Activated naive CD4-positive, alpha-beta T cell treated with anti-CD3 and anti-CD28 coated beads for 36 hours (primary cell): ENCODE results near the gene CFAP52. TPM values are rescaled to one million over a fixed set of nuclear protein-coding genes. Genes with fewer than 3 reads are reported as not detected.
"Not testable (repeated sequence)": the region's sequence is repeated elsewhere in the genome, so short reads cannot be mapped to it uniquely, and the experiment has no call there.

Experiments used
- CTCF ChIA-PET: fragments of 350-600 bp; sonication (Branson Sonifier 250); formaldehyde crosslinking; loops from one replicate; lab custom pipeline; 2021; ENCODE audit warnings: antibody characterized with exemption; lab: Charles Lee
- DNase-seq: peaks from one replicate; pipeline ENCODE4 v3.0.0-alpha.2; 2020
- H3K27ac Mint-ChIP-seq: one replicate; pipeline ENCODE4 v1.8.0; 2021; ENCODE audit warnings: mild to moderate bottlenecking, mixed read lengths
- H3K27me3 Mint-ChIP-seq: one replicate; pipeline ENCODE4 v1.8.0; 2021; ENCODE audit warnings: low read depth, mixed read lengths
- H3K36me3 Mint-ChIP-seq: one replicate; pipeline ENCODE4 v1.8.0; 2021; ENCODE audit warnings: low read depth, mixed read lengths
- H3K4me1 Mint-ChIP-seq: one replicate; pipeline ENCODE4 v1.8.0; 2021; ENCODE audit warnings: low read depth, mixed read lengths
- H3K4me3 Mint-ChIP-seq: one replicate; pipeline ENCODE4 v1.8.0; 2021; ENCODE audit warnings: mild to moderate bottlenecking, moderate library complexity, mixed read lengths
- H3K9me3 Mint-ChIP-seq: one replicate; pipeline ENCODE4 v1.8.0; 2021; ENCODE audit warnings: mixed read lengths
- intact Hi-C: fragments of 100-400 bp; cut with micrococcal nuclease; formaldehyde crosslinking; loops from one replicate; pipeline ENCODE4 v1.15.1; 2023
- total RNA-seq, 2 experiments: library from RNA; stranded (reverse); gene quantifications; one replicate each; pipeline ENCODE4 v1.2.3, GENCODE V29; 2021

Gene CFAP52
- total RNA-seq, 2 experiments from 2014 or later = not detected

DNA sequence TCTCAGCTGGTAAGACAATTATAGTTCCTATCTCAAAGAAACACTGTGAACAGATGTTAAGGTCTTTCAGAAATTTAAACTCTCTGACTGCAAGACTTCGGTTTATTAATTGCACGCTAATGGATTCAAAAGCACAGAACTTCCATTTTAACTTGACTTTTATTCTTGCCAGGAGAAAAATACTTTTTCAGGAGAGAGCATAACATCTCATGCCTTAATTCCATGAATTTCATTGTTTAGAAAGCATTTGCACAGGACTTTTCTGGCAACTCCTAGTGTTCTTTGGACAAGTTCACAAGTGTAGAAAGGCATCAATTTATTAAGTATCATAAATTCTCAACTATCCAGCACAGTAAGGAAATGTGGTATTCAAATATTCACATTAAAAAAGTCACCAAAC, 23.3 kb upstream of the CFAP52 start:
- CTCF ChIA-PET = no interaction called here
- no peak for DNase-seq
- Mint-ChIP-seq H3K4me1 (peaks cover 4% of the 10 kb centered on the region), H3K4me3 (no peak overlapping the region), H3K27ac (no peak overlapping the region), H3K36me3 (peaks cover 8% of the 10 kb centered on the region), H3K9me3 (no peaks in the 10 kb centered on the region), H3K27me3 (no peaks in the 10 kb centered on the region)
- intact Hi-C loops = loop anchor here (10.0 kb wide), 1 partner anchor 558 kb away; no protein-coding TSS in a partner anchor

DNA sequence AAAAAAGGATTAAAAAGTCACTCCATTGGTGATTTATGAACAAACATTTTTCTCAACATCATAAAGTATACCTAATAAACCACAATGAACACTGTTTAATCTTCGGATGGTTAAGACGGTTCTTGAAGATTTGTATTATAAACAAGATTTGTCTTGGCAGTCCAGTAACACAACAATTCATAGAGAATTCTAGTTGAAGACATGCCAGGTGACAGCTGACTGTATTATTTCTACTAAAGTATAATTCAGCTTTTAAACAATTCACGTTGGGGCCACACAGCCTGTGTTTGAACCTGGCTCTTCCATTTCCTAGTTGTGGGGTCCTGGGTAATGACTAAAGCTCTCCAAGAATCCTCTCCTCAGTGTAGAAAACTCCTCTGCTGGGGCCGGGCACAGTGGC, 22.8 kb upstream of the CFAP52 start:
- CTCF ChIA-PET = interaction anchor here (0.6 to 1.2 kb wide), 2 partner anchors 12 to 528 kb away, joined by 3 read pairs; no protein-coding TSS in a partner anchor
- no peaks in the 10 kb centered on the region for H3K27me3 Mint-ChIP-seq
- DNase-seq = no peak
- H3K4me1 Mint-ChIP-seq = peaks cover 4% of the 10 kb centered on the region
- no peaks in the 10 kb centered on the region for H3K9me3 Mint-ChIP-seq
- intact Hi-C loops = loop anchor here (10.0 kb wide), 1 partner anchor 559 kb away; no protein-coding TSS in a partner anchor
- no peak overlapping the region for H3K4me3 Mint-ChIP-seq
- H3K36me3 Mint-ChIP-seq = peaks cover 8% of the 10 kb centered on the region
- no peak overlapping the region for H3K27ac Mint-ChIP-seq

DNA sequence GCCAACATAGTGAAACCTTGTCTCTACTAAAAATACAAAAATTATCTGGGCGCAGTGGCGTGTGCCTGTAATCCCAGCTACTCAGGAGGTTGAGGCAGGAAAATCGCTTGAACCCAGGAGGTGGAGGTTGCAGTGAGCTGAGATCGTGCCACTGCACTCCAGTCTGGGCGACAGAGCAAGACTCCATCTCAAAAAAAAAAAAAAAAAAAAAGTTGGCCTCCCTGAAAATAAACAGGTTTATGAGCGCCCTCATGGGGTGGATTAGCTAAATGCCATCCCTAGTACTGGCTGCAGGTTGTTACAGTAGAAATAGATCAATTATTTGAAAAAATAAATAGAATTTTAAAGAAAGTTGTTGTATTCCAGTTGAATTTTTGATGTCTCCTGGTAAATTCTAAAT, 21.7 kb upstream of the CFAP52 start:
- not testable (repeated sequence) for H3K36me3 Mint-ChIP-seq, H3K4me3 Mint-ChIP-seq, H3K4me1 Mint-ChIP-seq, H3K27ac Mint-ChIP-seq, H3K27me3 Mint-ChIP-seq, H3K9me3 Mint-ChIP-seq
- DNase-seq = peak; percentile 77
- intact Hi-C loops = loop anchor here (10.0 kb wide), 1 partner anchor 560 kb away; no protein-coding TSS in a partner anchor
- CTCF ChIA-PET = interaction anchor here (1.1 to 1.2 kb wide), 3 partner anchors 10 to 556 kb away, joined by 3 to 4 read pairs (median 4); no protein-coding TSS in a partner anchor

DNA sequence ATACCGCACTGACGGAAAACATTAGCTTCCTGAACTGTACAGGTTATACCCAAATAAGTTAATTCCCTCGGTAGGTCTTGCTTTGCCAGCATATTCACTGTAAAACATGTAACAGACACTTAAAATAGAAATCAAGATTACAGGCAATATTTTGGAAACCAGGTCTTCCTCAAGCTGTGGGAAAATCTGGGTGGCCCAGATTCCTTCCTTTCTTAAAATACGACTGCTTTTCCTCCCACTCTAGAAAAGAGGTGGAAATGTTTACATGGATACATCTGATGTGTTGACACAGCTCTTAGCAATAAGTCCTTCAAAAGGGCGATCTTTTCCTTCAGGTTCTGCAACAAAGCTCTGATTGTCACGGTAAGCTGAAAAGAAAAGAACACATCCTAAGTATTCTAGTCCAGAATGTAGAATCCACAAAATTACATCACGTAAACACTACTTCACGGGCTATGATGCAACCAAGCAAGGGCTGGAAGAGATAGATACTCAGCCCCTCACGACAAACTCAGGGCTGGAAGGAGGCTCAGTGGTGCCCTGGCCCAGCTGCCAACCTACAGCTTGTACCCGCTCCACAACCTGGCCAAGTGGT, 19.2 kb upstream of the CFAP52 start:
- Mint-ChIP-seq H3K27me3 (no peaks in the 10 kb centered on the region), H3K27ac (no peak overlapping the region), H3K4me1 (peaks cover under 1% of the 10 kb centered on the region), H3K9me3 (no peaks in the 10 kb centered on the region), H3K36me3 (peaks cover 8% of the 10 kb centered on the region), H3K4me3 (no peak overlapping the region)
- CTCF ChIA-PET = interaction anchor here (0.6 to 1.4 kb wide), 2 partner anchors 12 to 542 kb away, joined by 3 read pairs; no protein-coding TSS in a partner anchor
- intact Hi-C loops = loop anchor here (10.0 kb wide), 1 partner anchor 562 kb away; no protein-coding TSS in a partner anchor
- DNase-seq = no peak

DNA sequence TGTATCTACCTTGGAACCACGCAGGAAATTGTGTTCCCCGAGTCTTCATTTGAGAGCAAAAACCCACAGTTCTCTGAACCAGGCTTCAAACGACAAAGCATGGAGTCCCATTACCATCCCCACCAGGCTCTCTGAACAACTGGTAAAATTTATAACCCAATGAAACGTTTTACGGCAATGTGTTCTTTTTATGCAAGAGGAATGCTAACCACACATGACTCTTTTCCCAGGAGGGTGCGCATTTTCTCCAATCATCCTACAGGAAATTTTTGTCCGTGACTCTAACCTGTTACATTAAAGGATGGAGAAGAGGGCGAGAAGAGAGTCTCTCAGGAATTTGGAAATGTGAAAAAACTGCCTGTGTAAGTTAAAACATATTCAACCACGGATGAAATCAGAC, 18.6 kb upstream of the CFAP52 start:
- CTCF ChIA-PET = interaction anchor here (0.6 to 1.4 kb wide), 2 partner anchors 13 to 542 kb away, joined by 3 read pairs; no protein-coding TSS in a partner anchor
- Mint-ChIP-seq H3K9me3 (no peaks in the 10 kb centered on the region), H3K4me1 (peaks cover 5% of the 10 kb centered on the region), H3K4me3 (no peak overlapping the region), H3K27me3 (no peaks in the 10 kb centered on the region), H3K36me3 (peaks cover 14% of the 10 kb centered on the region), H3K27ac (no peak overlapping the region)
- no peak for DNase-seq
- intact Hi-C loops = loop anchor here (10.0 kb wide), 1 partner anchor 563 kb away; no protein-coding TSS in a partner anchor

DNA sequence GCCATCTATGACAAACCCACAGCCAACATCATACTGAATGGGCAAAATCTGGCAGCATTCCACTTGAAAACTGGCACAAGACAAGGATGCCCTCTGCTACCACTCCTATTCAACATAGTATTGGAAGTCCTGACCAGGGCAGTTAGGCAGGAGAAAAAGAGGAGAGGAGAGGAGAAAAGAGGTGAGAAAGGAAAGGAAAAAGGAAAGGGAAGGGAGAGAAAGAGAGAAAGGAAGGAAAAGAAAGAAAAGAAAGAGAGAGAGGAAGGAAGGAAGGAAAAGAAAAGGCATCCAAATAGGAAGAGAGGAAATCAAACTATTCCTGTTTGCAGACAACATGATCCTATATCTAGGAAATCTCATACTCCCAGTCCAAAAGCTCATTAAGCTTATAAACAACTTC, 12.3 kb upstream of the CFAP52 start:
- no peak overlapping the region for H3K27ac Mint-ChIP-seq
- DNase-seq = no peak
- intact Hi-C loops = loop anchor here (10.0 kb wide), 1 partner anchor 269 kb away; no protein-coding TSS in a partner anchor
- no peak overlapping the region for H3K4me3 Mint-ChIP-seq
- H3K36me3 Mint-ChIP-seq = peaks cover 34% of the 10 kb centered on the region
- H3K27me3 Mint-ChIP-seq = no peaks in the 10 kb centered on the region
- CTCF ChIA-PET = interaction anchor here (2.3 kb wide), 1 partner anchor 13 kb away, joined by 6 read pairs; no protein-coding TSS in a partner anchor
- H3K4me1 Mint-ChIP-seq = peaks cover 36% of the 10 kb centered on the region
- no peaks in the 10 kb centered on the region for H3K9me3 Mint-ChIP-seq

DNA sequence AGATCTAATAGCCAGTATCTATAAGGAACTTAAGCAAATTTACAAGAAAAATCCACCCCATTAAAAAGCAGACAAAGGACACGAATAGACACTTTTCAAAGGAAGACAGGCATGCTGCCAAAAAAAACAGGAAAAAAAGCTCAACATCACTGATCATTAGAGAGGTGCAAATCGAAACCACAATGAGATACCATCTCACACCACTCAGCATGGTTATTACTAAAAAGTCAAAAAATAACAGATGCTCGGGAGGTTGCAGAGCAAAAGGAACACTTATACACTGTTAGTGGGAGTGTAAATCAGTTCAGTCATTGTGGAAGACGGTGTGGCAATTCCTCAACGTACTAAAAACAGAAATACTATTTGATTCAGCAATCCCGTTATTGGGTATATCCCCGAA, 10.4 kb upstream of the CFAP52 start:
- no peak for DNase-seq
- peak overlapping the region; percentile 5 for H3K4me3 Mint-ChIP-seq
- peaks cover 34% of the 10 kb centered on the region for H3K36me3 Mint-ChIP-seq
- intact Hi-C loops = loop anchor here (10.0 kb wide), 1 partner anchor 271 kb away; no protein-coding TSS in a partner anchor
- H3K27ac Mint-ChIP-seq = no peak overlapping the region
- H3K9me3 Mint-ChIP-seq = no peaks in the 10 kb centered on the region
- no peaks in the 10 kb centered on the region for H3K27me3 Mint-ChIP-seq
- CTCF ChIA-PET = interaction anchor here (1.0 to 2.5 kb wide), 4 partner anchors 9 to 17 kb away, joined by 3 to 6 read pairs (median 4); partner anchors contain the start of gene STX8
- peaks cover 36% of the 10 kb centered on the region for H3K4me1 Mint-ChIP-seq

DNA sequence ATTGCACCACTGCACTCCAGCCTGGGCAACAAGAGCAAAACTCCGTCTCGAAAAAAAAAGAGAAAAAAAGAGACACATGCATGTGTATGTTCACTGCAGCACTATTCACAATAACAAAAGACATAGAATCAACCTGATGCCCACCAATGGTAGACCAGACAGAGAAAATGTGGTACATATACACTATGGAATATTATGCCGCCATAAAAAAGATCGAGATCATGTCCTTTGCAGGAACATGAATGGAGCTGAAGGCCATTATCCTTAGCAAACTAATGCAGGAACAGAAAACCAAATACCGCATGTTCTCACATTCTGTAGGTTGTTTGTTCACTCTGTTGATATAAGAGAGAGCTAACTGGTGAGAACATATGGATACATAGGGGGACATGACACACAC, 9.7 kb upstream of the CFAP52 start:
- intact Hi-C loops = loop anchor here (10.0 kb wide), 1 partner anchor 272 kb away; no protein-coding TSS in a partner anchor
- not testable (repeated sequence) for H3K4me3 Mint-ChIP-seq, H3K27me3 Mint-ChIP-seq, H3K9me3 Mint-ChIP-seq, H3K27ac Mint-ChIP-seq, DNase-seq
- CTCF ChIA-PET = interaction anchor here (2.5 kb wide), 1 partner anchor 9 kb away, joined by 6 read pairs; the partner anchor contains the start of gene STX8
- Mint-ChIP-seq H3K36me3 (peaks cover 34% of the 10 kb centered on the region), H3K4me1 (peaks cover 36% of the 10 kb centered on the region)

DNA sequence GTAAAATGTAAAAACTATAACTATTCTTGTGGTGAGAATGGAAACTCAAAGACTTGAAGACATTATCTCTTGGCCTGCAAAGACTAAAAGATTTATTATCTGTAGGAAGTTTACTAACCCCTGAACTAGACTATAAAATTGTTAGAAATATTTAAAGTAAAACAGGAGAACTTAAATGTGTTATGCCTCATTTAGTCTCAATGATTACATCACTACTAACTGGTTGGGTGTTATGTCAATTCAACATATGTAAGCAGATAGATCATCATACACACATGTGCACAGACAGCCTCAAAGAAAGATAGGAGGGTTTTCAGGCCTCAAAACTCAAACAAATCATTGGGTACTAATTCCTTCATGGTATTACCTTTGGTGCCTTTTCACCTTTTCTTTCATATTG, 8.4 kb upstream of the CFAP52 start:
- CTCF ChIA-PET = no interaction called here
- peaks cover 32% of the 10 kb centered on the region for H3K4me1 Mint-ChIP-seq
- H3K9me3 Mint-ChIP-seq = no peaks in the 10 kb centered on the region
- intact Hi-C loops = loop anchor here (10.0 kb wide), 1 partner anchor 273 kb away; no protein-coding TSS in a partner anchor
- no peak for DNase-seq
- no peak overlapping the region for H3K27ac Mint-ChIP-seq
- peaks cover 28% of the 10 kb centered on the region for H3K36me3 Mint-ChIP-seq
- H3K4me3 Mint-ChIP-seq = no peak overlapping the region
- H3K27me3 Mint-ChIP-seq = no peaks in the 10 kb centered on the region

DNA sequence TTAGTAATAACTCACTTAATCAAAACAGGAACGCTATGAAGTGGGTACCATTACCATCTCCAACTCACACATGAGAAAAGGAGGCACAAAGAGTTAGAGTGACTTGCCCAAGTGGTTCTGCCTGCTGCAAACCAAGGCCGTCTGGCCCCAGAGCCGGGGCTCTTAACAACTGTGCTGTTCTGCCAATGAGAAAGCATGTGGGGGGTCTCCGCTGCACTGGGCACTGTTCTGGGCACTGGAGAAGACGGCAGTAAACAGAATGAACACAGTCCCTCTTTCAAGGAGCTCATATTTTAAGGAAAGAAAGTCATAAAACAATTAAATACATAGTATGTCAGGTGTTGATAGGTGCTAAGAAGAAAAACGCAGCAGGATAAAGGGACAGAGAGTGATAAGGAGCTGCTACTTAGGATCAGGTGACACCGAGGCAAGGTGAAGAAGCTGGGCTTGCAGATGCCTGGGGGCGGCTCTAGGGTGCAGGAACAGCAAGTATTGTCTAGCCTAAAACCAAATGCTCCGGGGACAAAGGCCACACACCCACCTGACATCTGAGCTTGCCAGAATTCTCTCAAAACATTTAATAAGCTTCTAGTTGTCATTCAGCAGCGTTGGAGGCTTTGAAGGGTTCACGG, 7.4 kb upstream of the CFAP52 start:
- H3K27ac Mint-ChIP-seq = no peak overlapping the region
- no peak overlapping the region for H3K4me3 Mint-ChIP-seq
- peaks cover 22% of the 10 kb centered on the region for H3K36me3 Mint-ChIP-seq
- peaks cover 35% of the 10 kb centered on the region for H3K4me1 Mint-ChIP-seq
- intact Hi-C loops = loop anchor here (10.0 kb wide), 1 partner anchor 274 kb away; no protein-coding TSS in a partner anchor
- no peaks in the 10 kb centered on the region for H3K9me3 Mint-ChIP-seq
- CTCF ChIA-PET = interaction anchor here (0.6 kb wide), 1 partner anchor 789 kb away, joined by 3 read pairs; no protein-coding TSS in a partner anchor
- no peaks in the 10 kb centered on the region for H3K27me3 Mint-ChIP-seq
- no peak for DNase-seq

DNA sequence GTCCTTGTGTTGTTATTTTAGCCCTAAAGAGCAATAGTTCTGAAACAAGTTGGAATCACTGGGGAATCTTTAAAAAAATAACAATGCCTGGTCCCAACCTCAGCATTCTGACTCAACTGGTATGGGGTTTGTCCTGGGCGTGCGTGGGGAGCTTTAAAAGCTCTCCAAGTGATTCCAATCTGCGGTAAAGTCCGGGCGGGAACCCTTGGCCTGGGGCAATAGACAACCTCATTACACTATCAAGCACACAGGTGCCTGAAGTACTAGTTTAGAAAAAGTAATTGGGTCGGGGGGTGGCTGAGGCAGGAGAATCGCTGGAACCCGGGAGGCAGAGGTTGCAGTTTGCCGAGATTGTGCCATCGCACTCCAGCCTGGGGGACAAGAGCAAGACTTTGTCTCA, 5.2 kb upstream of the CFAP52 start:
- no peak for DNase-seq
- CTCF ChIA-PET = interaction anchor here (0.7 kb wide), 1 partner anchor 30 kb away, joined by 6 read pairs; no protein-coding TSS in a partner anchor
- Mint-ChIP-seq H3K9me3 (no peaks in the 10 kb centered on the region), H3K36me3 (peaks cover 10% of the 10 kb centered on the region), H3K27me3 (no peaks in the 10 kb centered on the region), H3K4me1 (peaks cover 26% of the 10 kb centered on the region), H3K4me3 (no peak overlapping the region), H3K27ac (no peak overlapping the region)
- intact Hi-C loops = no loop called here
